Neural progenitor cell (in vitro differentiated cells): ENCODE measurements around the gene PCSK5.

Experiments used
- EZH2phosphoT487 ChIP-seq: fragments of 200-600 bp; sonication (generic); IDR thresholded peaks from 2 replicates; pipeline ENCODE4 v1.6.1; 2017; ENCODE audit warnings: antibody characterized with exemption
- TF ChIP-seq, protein P1 (sequence below): fragments of 200-600 bp; sonication (generic); IDR thresholded peaks from 2 replicates; pipeline ENCODE4 v1.5.1; 2017; ENCODE audit warnings: antibody characterized with exemption, mild to moderate bottlenecking

DNA sequence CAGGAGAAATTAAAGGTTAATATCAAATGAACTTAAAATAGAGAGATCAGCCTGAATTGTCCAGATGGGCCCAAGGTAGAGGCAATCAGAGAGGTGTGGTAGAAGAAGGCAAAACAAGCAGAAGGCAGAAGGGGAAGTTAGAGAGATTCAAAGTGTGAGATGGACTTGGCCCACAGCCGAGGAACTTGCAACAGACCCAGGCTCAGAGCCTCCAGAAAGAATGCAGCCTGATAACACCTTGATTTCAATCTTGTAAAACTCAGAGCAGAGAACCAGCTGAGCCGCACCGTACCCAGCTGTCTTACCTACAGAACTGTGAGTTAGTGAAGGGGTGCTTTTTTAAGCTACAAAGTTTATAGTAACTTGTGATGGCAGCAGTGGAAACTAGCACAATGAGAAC lies 312.9 kb downstream of the PCSK5 start:
- TF ChIP-seq, protein P1, sequence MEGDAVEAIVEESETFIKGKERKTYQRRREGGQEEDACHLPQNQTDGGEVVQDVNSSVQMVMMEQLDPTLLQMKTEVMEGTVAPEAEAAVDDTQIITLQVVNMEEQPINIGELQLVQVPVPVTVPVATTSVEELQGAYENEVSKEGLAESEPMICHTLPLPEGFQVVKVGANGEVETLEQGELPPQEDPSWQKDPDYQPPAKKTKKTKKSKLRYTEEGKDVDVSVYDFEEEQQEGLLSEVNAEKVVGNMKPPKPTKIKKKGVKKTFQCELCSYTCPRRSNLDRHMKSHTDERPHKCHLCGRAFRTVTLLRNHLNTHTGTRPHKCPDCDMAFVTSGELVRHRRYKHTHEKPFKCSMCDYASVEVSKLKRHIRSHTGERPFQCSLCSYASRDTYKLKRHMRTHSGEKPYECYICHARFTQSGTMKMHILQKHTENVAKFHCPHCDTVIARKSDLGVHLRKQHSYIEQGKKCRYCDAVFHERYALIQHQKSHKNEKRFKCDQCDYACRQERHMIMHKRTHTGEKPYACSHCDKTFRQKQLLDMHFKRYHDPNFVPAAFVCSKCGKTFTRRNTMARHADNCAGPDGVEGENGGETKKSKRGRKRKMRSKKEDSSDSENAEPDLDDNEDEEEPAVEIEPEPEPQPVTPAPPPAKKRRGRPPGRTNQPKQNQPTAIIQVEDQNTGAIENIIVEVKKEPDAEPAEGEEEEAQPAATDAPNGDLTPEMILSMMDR: no peak
- no peak for TF ChIP-seq EZH2phosphoT487
